Measurements from ENCODE around the gene ZBTB20. TPM values are rescaled to one million over a fixed set of nuclear protein-coding genes. Genes with fewer than 3 reads are reported as not detected.

ZBTB20 gene
- total and polyA plus RNA-seq, 10 of the 15 experiments (the other 5 are each of a cell fraction or from before 2014, with no cell fraction given) = 0.20 to 5.5 (median 2.2) TPM

GRCh38 chr3:114800272-114801031, 346.6 kb downstream of the ZBTB20 start:
- Histone ChIP-seq H3K27me3 (replicated peaks in 1 of 2; ENCODE audit: control insufficient read depth in 2 of 2, insufficient read depth in 2 of 2, low read length in 1 of 2) (no peaks in the 10 kb centered on the region), H4K20me1 (ENCODE audit: control insufficient read depth, insufficient read depth) (no peaks in the 10 kb centered on the region), H2AFZ (ENCODE audit: control insufficient read depth, low read depth, low read length) (no peak overlapping the region), H3K36me3 (ENCODE audit: control insufficient read depth in 2 of 2, insufficient read depth in 2 of 2, low read length in 1 of 2) (no peaks in the 10 kb centered on the region), H3K9me3 (replicated peaks; ENCODE audit: control insufficient read depth, insufficient read depth, low read length) (no peaks in the 10 kb centered on the region), H3K27ac (ENCODE audit: control insufficient read depth, insufficient read depth) (no peak overlapping the region), H3K4me2 (ENCODE audit: control insufficient read depth, insufficient read depth) (no peak overlapping the region), H3K4me3 (no peak overlapping the region), H3K9ac (ENCODE audit: control insufficient read depth, insufficient read depth, low read length) (no peak overlapping the region), H3K79me2 (ENCODE audit: control insufficient read depth, insufficient read depth, low read length) (no peaks in the 10 kb centered on the region), H3K4me1 (ENCODE audit: control insufficient read depth, insufficient read depth, low read length) (no peaks in the 10 kb centered on the region)
- RAD21 ChIA-PET (ENCODE audit: unreplicated experiment) = no interaction called here
- no TSS peak for BruUV-seq (replicated peaks)
- FAIRE-seq (no peak), ATAC-seq (no peak), DNase-seq (ENCODE audit: low read depth, low spot score) (no peak)
- CTCF ChIA-PET = no interaction called here
- WGBS (ENCODE audit: insufficient coverage, insufficient replicate concordance, low lambda C conversion rate, missing lambda C conversion rate) = 52% methylated on average over 5 of the region's 5 CpGs
- SMC1A ChIA-PET (ENCODE audit: uncharacterized antibody, unreplicated experiment) = no interaction called here
- intact Hi-C loops (cut with micrococcal nuclease; ENCODE audit: unreplicated experiment) (no loop called here), in situ Hi-C loops (cut with MboI) (no loop called here)
- POLR2A ChIA-PET = interaction anchor here (0.6 kb wide), 1 partner anchor 307 kb away, joined by 4 read pairs; no protein-coding TSS in a partner anchor
- TF ChIP-seq RUNX3 (IDR thresholded peaks at IDR 0.05; ENCODE audit: low read length) (no peak), ZBTB4 (CRISPR knock-in tag; IDR thresholded peaks at IDR 0.05) (no peak), CHD2 (IDR thresholded peaks at IDR 0.05; ENCODE audit: borderline replicate concordance, low read depth, low read length) (no peak), ATF3 (IDR thresholded peaks at IDR 0.05; ENCODE audit: borderline replicate concordance, extremely low read depth, low read depth, low read length) (no peak), NKRF (conservative IDR thresholded peaks at IDR 0.05) (no peak), NRF1 (conservative IDR thresholded peaks at IDR 0.05; ENCODE audit: low read depth, low read length) (no peak), PAX5 (IDR thresholded peaks at IDR 0.05; ENCODE audit: borderline replicate concordance, low read depth, low read length) (no peak), SIN3A (IDR thresholded peaks at IDR 0.05; ENCODE audit: low read depth, low read length) (no peak), ZZZ3 (IDR thresholded peaks at IDR 0.05; ENCODE audit: control insufficient read depth, insufficient read length, low read depth) (no peak), ZNF622 (IDR thresholded peaks at IDR 0.05) (no peak), ZNF592 (IDR thresholded peaks at IDR 0.05) (no peak), STAT1 (conservative IDR thresholded peaks at IDR 0.05) (no peak), YY1 (IDR thresholded peaks at IDR 0.05; ENCODE audit: low read depth, low read length) (no peak), TCF3 (IDR thresholded peaks at IDR 0.05; ENCODE audit: borderline replicate concordance, insufficient read depth, low read depth, low read length) (no peak), BRCA1 (IDR thresholded peaks at IDR 0.05; ENCODE audit: low read depth, low read length) (no peak)
